CD4-positive, alpha-beta T cell (primary cell): ENCODE measurements around the gene VPS41. TPM values are rescaled to one million over a fixed set of nuclear protein-coding genes. Genes with fewer than 3 reads are reported as not detected.

Source experiments
- ATAC-seq: fragments of 200-7000 bp; cut with Tn5 transposase; one replicate; pipeline ENCODE4 v1.10.0; 2022; ENCODE audit warnings: mild to moderate bottlenecking; ENCODE audit not compliant: poor library complexity
- CTCF ChIA-PET: fragments of 350-600 bp; sonication (Branson Sonifier 250); formaldehyde crosslinking; loops from one replicate; lab custom pipeline; 2021; ENCODE audit warnings: antibody characterized with exemption, inconsistent platforms; lab: Charles Lee
- POLR2A ChIA-PET: fragments of 350-600 bp; sonication (Branson Sonifier 250); formaldehyde crosslinking; loops from one replicate; lab custom pipeline; 2021; ENCODE audit warnings: antibody characterized with exemption, inconsistent platforms; lab: Charles Lee
- DNase-seq, 14 experiments: peaks; one replicate each; pipeline ENCODE4 v3.0.0-alpha.2; 2013 to 2020; ENCODE audit warnings: mixed read lengths in 2 of 14
- H3K27ac ChIP-seq, 2 donors: one replicate each; pipeline versions ENCODE4 v1.5.1 to v1.7.0; 2013; ENCODE audit warnings: low read length in 2 of 2, low read depth in 1 of 2, mild to moderate bottlenecking in 1 of 2
- H3K27me3 ChIP-seq, 2 experiments: 1 replicate in 1 of 2; 2 replicates in 1 of 2; pipeline versions ENCODE4 v1.6.1 to v1.7.0; 2013; ENCODE audit warnings: low read length in 2 of 2, control low read depth in 1 of 2, mild to moderate bottlenecking in 1 of 2, moderate library complexity in 1 of 2; ENCODE audit not compliant: insufficient read depth in 2 of 2, control insufficient read depth in 1 of 2
- H3K36me3 ChIP-seq: one replicate; pipeline ENCODE4 v1.6.1; 2013; ENCODE audit warnings: low read length, control low read depth; ENCODE audit not compliant: insufficient read depth
- H3K4me1 ChIP-seq: one replicate; pipeline ENCODE4 v1.6.1; 2013; ENCODE audit warnings: low read length, control low read depth; ENCODE audit not compliant: insufficient read depth
- H3K4me3 ChIP-seq: one replicate; pipeline ENCODE4 v1.5.1; 2013; ENCODE audit warnings: mild to moderate bottlenecking, low read length, moderate library complexity
- H3K9me3 ChIP-seq, 2 experiments: 1 replicate in 1 of 2; 2 replicates in 1 of 2; pipeline versions ENCODE4 v1.6.1 to v1.7.0; 2013; ENCODE audit warnings: low read length in 2 of 2, mild to moderate bottlenecking in 2 of 2, control low read depth in 1 of 2, moderate library complexity in 1 of 2; ENCODE audit not compliant: control insufficient read depth in 1 of 2, insufficient read depth in 1 of 2
- H3K27ac Mint-ChIP-seq: one replicate; pipeline ENCODE4 v1.8.0; 2020; ENCODE audit warnings: mixed read lengths
- H3K27me3 Mint-ChIP-seq: one replicate; pipeline ENCODE4 v1.8.0; 2021; ENCODE audit warnings: mixed read lengths
- H3K36me3 Mint-ChIP-seq: one replicate; pipeline ENCODE4 v1.8.0; 2021; ENCODE audit warnings: low read depth, mixed read lengths
- H3K4me1 Mint-ChIP-seq: one replicate; pipeline ENCODE4 v1.8.0; 2021; ENCODE audit warnings: low read depth, mixed read lengths
- H3K4me3 Mint-ChIP-seq: one replicate; pipeline ENCODE4 v1.8.0; 2020; ENCODE audit warnings: mild to moderate bottlenecking, mixed read lengths
- H3K9me3 Mint-ChIP-seq: one replicate; pipeline ENCODE4 v1.8.0; 2020; ENCODE audit warnings: mixed read lengths
- CTCF ChIP-seq: fragments of 200-600 bp; IDR thresholded peaks from one replicate; pipeline ENCODE4 v1.8.0; 2022; ENCODE audit warnings: antibody characterized with exemption, mild to moderate bottlenecking
- intact Hi-C, 2 experiments: fragments of 100-400 bp; cut with DNase I in 1 of 2; cut with micrococcal nuclease in 1 of 2; formaldehyde crosslinking; loops; one replicate each; pipeline versions ENCODE4 v1.15.1 to v1.9.0; 2023 to 2025; cut with DNase I, micrococcal nuclease
- total RNA-seq, 174 experiments: library from RNA in 2 of 174; stranded (reverse) in 2 of 174; gene quantifications; one replicate each; pipeline ENCODE4 v1.2.3 and lab custom pipeline; 2021 to 2026

Gene VPS41
- total RNA-seq, 2 experiments from 2014 or later, result 19.4 to 22.9 TPM

- Mint-ChIP-seq H3K9me3 (peaks cover 13% of the 10 kb centered on the region), H3K4me1 (peaks cover 25% of the 10 kb centered on the region), H3K4me3 (no peak overlapping the region), H3K27ac (no peak overlapping the region), H3K36me3 (peaks cover 80% of the 10 kb centered on the region), H3K27me3 (no peaks in the 10 kb centered on the region)
- H3K4me3 ChIP-seq, result no peak overlapping the region
- no peaks in the 10 kb centered on the region for H3K27me3 ChIP-seq
- intact Hi-C loops, result no loop called here
- no peak overlapping the region for H3K27ac ChIP-seq
- H3K9me3 ChIP-seq, result peaks cover 0 to 6% of the 10 kb centered on the region in 2 experiments
- ATAC-seq (no peak), DNase-seq (no peak)
- ChIA-PET POLR2A (no interaction called here), CTCF (no interaction called here)
- TF ChIP-seq CTCF, result no peak
- H3K4me1 ChIP-seq, result no peaks in the 10 kb centered on the region
- peaks cover 2% of the 10 kb centered on the region for H3K36me3 ChIP-seq
Observed at GRCh38 chr7:38889872-38890432, 19.0 kb downstream of the VPS41 start.

- Mint-ChIP-seq H3K36me3 (peaks cover 71% of the 10 kb centered on the region), H3K4me3 (no peak overlapping the region), H3K27ac (no peak overlapping the region), H3K27me3 (no peaks in the 10 kb centered on the region), H3K4me1 (peaks cover 31% of the 10 kb centered on the region), H3K9me3 (peaks cover 13% of the 10 kb centered on the region)
- intact Hi-C loops, result no loop called here
- H3K4me1 ChIP-seq, result no peaks in the 10 kb centered on the region
- no peak overlapping the region for H3K27ac ChIP-seq
- CTCF ChIA-PET, result no interaction called here
- no peaks in the 10 kb centered on the region for H3K36me3 ChIP-seq
- no peak for TF ChIP-seq CTCF
- H3K9me3 ChIP-seq, result peaks cover 0 to 6% of the 10 kb centered on the region in 2 experiments
- no peaks in the 10 kb centered on the region for H3K27me3 ChIP-seq
- H3K4me3 ChIP-seq, result no peak overlapping the region
- POLR2A ChIA-PET, result no interaction called here
- ATAC-seq (no peak), DNase-seq (no peak)
Observed at GRCh38 chr7:38889079-38889478, 19.9 kb downstream of the VPS41 start.

GRCh38 chr7:38886265-38886664 is 22.7 kb downstream of the VPS41 start:
- Mint-ChIP-seq H3K4me3 (no peak overlapping the region), H3K36me3 (peaks cover 63% of the 10 kb centered on the region), H3K27me3 (no peaks in the 10 kb centered on the region), H3K9me3 (peaks cover 13% of the 10 kb centered on the region), H3K4me1 (peaks cover 41% of the 10 kb centered on the region), H3K27ac (no peak overlapping the region)
- CTCF ChIA-PET, result no interaction called here
- H3K4me3 ChIP-seq, result no peak overlapping the region
- H3K36me3 ChIP-seq, result no peaks in the 10 kb centered on the region
- H3K27me3 ChIP-seq, result no peaks in the 10 kb centered on the region
- TF ChIP-seq CTCF, result no peak
- ATAC-seq, result no peak
- intact Hi-C loops, result no loop called here
- peaks cover 0 to 6% of the 10 kb centered on the region in 2 experiments for H3K9me3 ChIP-seq
- POLR2A ChIA-PET, result no interaction called here
- DNase-seq, result no peak
- H3K27ac ChIP-seq, result no peak overlapping the region
- no peaks in the 10 kb centered on the region for H3K4me1 ChIP-seq
